Left ventricle myocardium inferior (tissue), 1 donor: ENCODE results near the gene ERVFRD-1. TPM values are rescaled to one million over a fixed set of nuclear protein-coding genes. Genes with fewer than 3 reads are reported as not detected.

Source experiments
- DNase-seq: peaks from one replicate; pipeline ENCODE4 v3.0.0-alpha.2; 2020
- H3K27ac ChIP-seq: fragments of 200-600 bp; replicated peaks from 2 replicates; pipeline ENCODE4 v1.8.0; 2021
- H3K27me3 ChIP-seq: fragments of 200-600 bp; 2 replicates; pipeline ENCODE4 v1.8.0; 2021; ENCODE audit warnings: low read depth
- H3K36me3 ChIP-seq: fragments of 200-600 bp; 2 replicates; pipeline ENCODE4 v1.8.0; 2021
- H3K4me1 ChIP-seq: fragments of 200-600 bp; 2 replicates; pipeline ENCODE4 v1.8.0; 2021
- H3K4me3 ChIP-seq: fragments of 200-600 bp; 2 replicates; pipeline ENCODE4 v1.8.0; 2021; ENCODE audit warnings: mild to moderate bottlenecking, moderate library complexity
- H3K9me3 ChIP-seq: fragments of 200-600 bp; replicated peaks from 2 replicates; pipeline ENCODE4 v1.8.0; 2021
- CTCF ChIP-seq: fragments of 200-600 bp; IDR thresholded peaks from 2 replicates; pipeline ENCODE4 v1.8.0; 2021; ENCODE audit warnings: antibody characterized with exemption, mild to moderate bottlenecking, borderline replicate concordance
- intact Hi-C: fragments of 100-400 bp; cut with micrococcal nuclease; formaldehyde crosslinking; loops from one replicate; pipeline ENCODE4 v1.11.0; 2022
- total RNA-seq: library from RNA; stranded (reverse); fragmentation: NEBNext Ultra II Directional; extraction: Animal tissue kit (Norgen Biotek cat#: 25700); gene quantifications from one replicate; pipeline ENCODE4 v1.2.1, GENCODE V29; 2021
- donor health status: DM: no; HTN: yes; CAD: no; lungs with severe emphysema.

Gene ERVFRD-1
- total RNA-seq, 1 donor from 2014 or later: not detected

GRCh38 chr6:11142296-11143027 lies 30.9 kb upstream of the ERVFRD-1 start:
- H3K36me3 ChIP-seq: no peaks in the 10 kb centered on the region
- no peaks in the 10 kb centered on the region for H3K4me1 ChIP-seq
- TF ChIP-seq CTCF: no peak
- H3K4me3 ChIP-seq: no peak overlapping the region
- H3K9me3 ChIP-seq: no peaks in the 10 kb centered on the region
- DNase-seq: no peak
- H3K27ac ChIP-seq: no peak overlapping the region
- no peaks in the 10 kb centered on the region for H3K27me3 ChIP-seq
- intact Hi-C loops: no loop called here

GRCh38 chr6:11141295-11141694 lies 29.8 kb upstream of the ERVFRD-1 start:
- Histone ChIP-seq H3K9me3 (no peaks in the 10 kb centered on the region), H3K27ac (no peak overlapping the region), H3K27me3 (no peaks in the 10 kb centered on the region), H3K4me3 (no peak overlapping the region), H3K4me1 (no peaks in the 10 kb centered on the region), H3K36me3 (no peaks in the 10 kb centered on the region)
- intact Hi-C loops: no loop called here
- no peak for DNase-seq
- no peak for TF ChIP-seq CTCF

GRCh38 chr6:11140056-11140455 lies 28.5 kb upstream of the ERVFRD-1 start:
- Histone ChIP-seq H3K36me3 (peaks cover 7% of the 10 kb centered on the region), H3K27me3 (no peaks in the 10 kb centered on the region), H3K4me3 (no peak overlapping the region), H3K9me3 (no peaks in the 10 kb centered on the region), H3K27ac (no peak overlapping the region), H3K4me1 (no peaks in the 10 kb centered on the region)
- intact Hi-C loops: no loop called here
- TF ChIP-seq CTCF: no peak
- no peak for DNase-seq

- H3K4me1 ChIP-seq: no peaks in the 10 kb centered on the region
- peaks cover 15% of the 10 kb centered on the region for H3K36me3 ChIP-seq
- H3K27ac ChIP-seq: no peak overlapping the region
- no peaks in the 10 kb centered on the region for H3K27me3 ChIP-seq
- no peak for TF ChIP-seq CTCF
- H3K4me3 ChIP-seq: no peak overlapping the region
- DNase-seq: no peak
- no peaks in the 10 kb centered on the region for H3K9me3 ChIP-seq
- intact Hi-C loops: no loop called here
These were observed 27.8 kb upstream of the ERVFRD-1 start for GRCh38 chr6:11139051-11139960.

GRCh38 chr6:11136809-11137208 lies 25.3 kb upstream of the ERVFRD-1 start:
- intact Hi-C loops: no loop called here
- H3K4me1 ChIP-seq: no peaks in the 10 kb centered on the region
- no peak overlapping the region for H3K4me3 ChIP-seq
- H3K36me3 ChIP-seq: peaks cover 15% of the 10 kb centered on the region
- H3K9me3 ChIP-seq: no peaks in the 10 kb centered on the region
- TF ChIP-seq CTCF: no peak
- DNase-seq: no peak
- H3K27ac ChIP-seq: no peak overlapping the region
- no peaks in the 10 kb centered on the region for H3K27me3 ChIP-seq
